HCT116 (cell line): ENCODE results near the gene GPRC5B. TPM values are rescaled to one million over a fixed set of nuclear protein-coding genes. Genes with fewer than 3 reads are reported as not detected.

ENCODE experiments used
- ATAC-seq: fragments of 200-7000 bp; cut with Tn5 transposase; 2 replicates; pipeline ENCODE4 v1.9.1; 2020; ENCODE audit warnings: mild to moderate bottlenecking, moderate library complexity
- BruUV-seq: library from RNA; stranded (reverse); fragments of 400-500 nt; replicated peaks from 2 replicates; lab custom pipeline; 2021; lab: Mats Ljungman, UMichigan
- CTCF ChIA-PET: fragments of 300-600 bp; sonication (Branson Sonifier 250); formaldehyde crosslinking; loops from one replicate; lab custom pipeline; 2021; ENCODE audit warnings: antibody characterized with exemption; lab: Charles Lee
- POLR2A ChIA-PET: fragments of 300-600, 350-600 bp; sonication (Branson Sonifier 250); formaldehyde crosslinking; loops from one replicate; lab custom pipeline; 2021; ENCODE audit warnings: antibody characterized with exemption; lab: Charles Lee
- RAD21 ChIA-PET, 2 experiments: fragments of 300-600 bp; sonication (Branson Sonifier 250); formaldehyde crosslinking; loops; one replicate each; lab custom pipeline; 2023; ENCODE audit warnings: low total read pairs in 2 of 2; ENCODE audit not compliant: uncharacterized antibody in 2 of 2, unreplicated experiment in 2 of 2, low non-redundant PET in 1 of 2; lab: Charles Lee
- DNase-seq: peaks from one replicate; pipeline ENCODE4 v3.0.0-alpha.2; 2010; ENCODE audit warnings: low read depth, low spot score
- H2AFZ ChIP-seq: fragments of 200-600 bp; shearing (Covaris generic), sonication (generic); 2 replicates; pipeline ENCODE4 v1.6.1; 2017; ENCODE audit warnings: low read depth, mixed run types, mixed read lengths, antibody characterized with exemption, low read length; ENCODE audit not compliant: poor library complexity, severe bottlenecking
- H3K27ac ChIP-seq: 2 replicates; pipeline ENCODE4 v1.5.1; 2012; ENCODE audit warnings: low read depth, low read length
- H3K27me3 ChIP-seq: fragments of 200-600 bp; sonication (generic); 2 replicates; pipeline ENCODE4 v1.6.1; 2016; ENCODE audit warnings: mixed run types, low read length, mixed read lengths; ENCODE audit not compliant: insufficient read depth
- H3K36me3 ChIP-seq, 2 experiments: fragments of 200-500 bp in 1 of 2; fragments of 200-600 bp in 1 of 2; sonication (Bioruptor generic) in 1 of 2; sonication (generic) in 1 of 2; 2 replicates each; pipeline versions ENCODE4 v1.5.1 to v1.6.1; 2014 to 2016; ENCODE audit warnings: low read length in 2 of 2, inconsistent platforms in 1 of 2, mixed read lengths in 1 of 2, mixed run types in 1 of 2; ENCODE audit not compliant: insufficient read depth in 2 of 2, control insufficient read depth in 1 of 2
- H3K4me1 ChIP-seq, 2 experiments: fragments of 200-600 bp in 1 of 2; sonication (generic) in 1 of 2; 2 replicates each; pipeline versions ENCODE4 v1.5.1 to v1.6.1; 2012 to 2017; ENCODE audit warnings: low read length in 2 of 2, inconsistent platforms in 1 of 2, mild to moderate bottlenecking in 1 of 2, mixed read lengths in 1 of 2, mixed run types in 1 of 2, moderate library complexity in 1 of 2; ENCODE audit not compliant: insufficient read depth in 2 of 2, control insufficient read depth in 1 of 2
- H3K4me2 ChIP-seq: fragments of 200-600 bp; sonication (generic); 2 replicates; pipeline ENCODE4 v1.6.1; 2017; ENCODE audit warnings: mixed run types, low read length, mixed read lengths
- H3K4me3 ChIP-seq, 2 experiments: fragments of 200-600 bp in 1 of 2; sonication (generic) in 1 of 2; replicated peaks in 1 of 2; 2 replicates each; pipeline ENCODE4 v1.5.1; 2011 to 2016; ENCODE audit warnings: low read length in 2 of 2, control low read depth in 1 of 2, low read depth in 1 of 2, mild to moderate bottlenecking in 1 of 2, mixed read lengths in 1 of 2, mixed run types in 1 of 2
- H3K79me2 ChIP-seq: fragments of 200-600 bp; sonication (generic); 2 replicates; pipeline ENCODE4 v1.6.1; 2017; ENCODE audit warnings: mild to moderate bottlenecking, mixed run types, low read length, moderate library complexity, mixed read lengths; ENCODE audit not compliant: insufficient read depth
- H3K9ac ChIP-seq: fragments of 200-600 bp; sonication (generic); 2 replicates; pipeline ENCODE4 v1.6.1; 2016; ENCODE audit warnings: low read length, mixed read lengths
- H3K9me2 ChIP-seq: fragments of 200-600 bp; sonication (generic), shearing (Covaris generic); 2 replicates; pipeline ENCODE4 v1.6.1; 2017; ENCODE audit warnings: mixed run types, mild to moderate bottlenecking, moderate library complexity; ENCODE audit not compliant: insufficient read depth
- H3K9me3 ChIP-seq, 2 experiments: fragments of 200-500 bp in 1 of 2; fragments of 200-600 bp in 1 of 2; sonication (Bioruptor generic) in 1 of 2; sonication (generic) in 1 of 2; 2 replicates each; pipeline ENCODE4 v1.6.1; 2014 to 2017; ENCODE audit warnings: low read length in 2 of 2, mixed read lengths in 2 of 2, inconsistent platforms in 1 of 2, low read depth in 1 of 2, mild to moderate bottlenecking in 1 of 2, mixed run types in 1 of 2, moderate library complexity in 1 of 2; ENCODE audit not compliant: control insufficient read depth in 1 of 2, insufficient read depth in 1 of 2
- H4K20me1 ChIP-seq: fragments of 200-600 bp; sonication (generic), shearing (Covaris generic); 2 replicates; pipeline ENCODE4 v1.6.1; 2017; ENCODE audit warnings: mixed run types, mild to moderate bottlenecking, moderate library complexity; ENCODE audit not compliant: insufficient read depth
- CBX3 ChIP-seq: IDR thresholded peaks from 2 replicates; pipeline ENCODE4 v1.6.1; 2012; ENCODE audit warnings: low read depth
- EGR1 ChIP-seq: IDR thresholded peaks from 2 replicates; pipeline ENCODE4 v1.6.1; 2012; ENCODE audit warnings: low read depth
- ELF1 ChIP-seq: IDR thresholded peaks from 2 replicates; pipeline ENCODE4 v1.6.1; 2012; ENCODE audit warnings: low read depth, borderline replicate concordance
- EZH2 ChIP-seq: fragments of 200-600 bp; sonication (generic); IDR thresholded peaks from 2 replicates; pipeline ENCODE4 v1.6.1; 2017; ENCODE audit warnings: antibody characterized with exemption, mixed run types
- EZH2phosphoT487 ChIP-seq: fragments of 200-600 bp; IDR thresholded peaks from 2 replicates; pipeline ENCODE4 v1.6.1; 2018; ENCODE audit warnings: antibody characterized with exemption, borderline replicate concordance
- FOSL1 ChIP-seq: IDR thresholded peaks from 2 replicates; pipeline ENCODE4 v1.6.1; 2012; ENCODE audit warnings: low read depth
- JUND ChIP-seq: IDR thresholded peaks from 2 replicates; pipeline ENCODE4 v1.6.1; 2012
- RAD21 ChIP-seq: IDR thresholded peaks from 2 replicates; pipeline ENCODE4 v1.6.1; 2012; ENCODE audit warnings: low read depth, mild to moderate bottlenecking
- SIN3A ChIP-seq: IDR thresholded peaks from 2 replicates; pipeline ENCODE4 v1.6.1; 2012; ENCODE audit warnings: low read depth
- SP1 ChIP-seq: IDR thresholded peaks from 2 replicates; pipeline ENCODE4 v1.6.1; 2012; ENCODE audit warnings: low read depth
- TCF7L2 ChIP-seq: IDR thresholded peaks from 2 replicates; pipeline ENCODE4 v1.7.0; 2011; ENCODE audit warnings: borderline replicate concordance, inconsistent platforms; ENCODE audit not compliant: insufficient read depth, insufficient read length; ENCODE audit errors: extremely low read depth
- intact Hi-C: fragments of 100-400 bp; cut with micrococcal nuclease; formaldehyde crosslinking; loops from 2 replicates; pipeline ENCODE4 v1.10.0; 2022
- total RNA-seq: library from RNA; stranded (reverse); gene quantifications from one replicate; pipeline ENCODE4 v1.2.1, GENCODE V29; 2021; ENCODE audit not compliant: unreplicated experiment
- TF ChIP-seq, protein P1 (sequence below): IDR thresholded peaks from 2 replicates; pipeline ENCODE4 v1.6.1; 2011; ENCODE audit warnings: mild to moderate bottlenecking, low read length, moderate library complexity; ENCODE audit not compliant: insufficient replicate concordance; ENCODE audit errors: extremely low read depth
- TF ChIP-seq, protein P2 (sequence below): IDR thresholded peaks from 2 replicates; pipeline ENCODE4 v1.6.1; 2012
- TF ChIP-seq, protein P3 (sequence below): IDR thresholded peaks from 2 replicates; pipeline ENCODE4 v1.6.1; 2012
- TF ChIP-seq, protein P4 (sequence below): IDR thresholded peaks from 2 replicates; pipeline ENCODE4 v1.6.1; 2012; ENCODE audit warnings: low read depth

Gene GPRC5B
- total RNA-seq, 1 experiment from 2014 or later: 7.2 TPM

DNA sequence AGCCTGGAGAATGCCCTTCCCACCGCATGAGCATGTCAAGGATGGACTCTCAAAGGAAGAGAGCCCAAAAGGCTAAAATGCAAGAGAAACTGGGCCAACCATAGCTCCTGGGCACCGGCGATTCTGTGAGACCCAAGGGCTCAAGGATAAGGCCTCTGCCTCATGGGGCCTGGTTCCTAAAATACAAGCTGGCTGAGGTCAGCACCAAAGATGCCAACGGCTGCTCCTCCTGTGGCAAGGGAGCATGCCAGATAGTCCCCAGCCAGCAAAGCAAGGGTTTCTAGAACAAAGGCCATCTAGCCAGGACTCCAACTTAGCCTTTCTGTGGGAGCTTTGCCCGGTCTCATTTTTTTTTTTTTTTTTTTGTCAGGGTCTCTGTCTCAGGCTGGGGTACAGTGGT lies 20.1 kb downstream of the GPRC5B start:
- Histone ChIP-seq H3K36me3 (no peaks in the 10 kb centered on the region), H3K9ac (no peak overlapping the region), H3K9me3 (no peaks in the 10 kb centered on the region)
- RAD21 ChIA-PET: no interaction called here
- TF ChIP-seq, protein P1, sequence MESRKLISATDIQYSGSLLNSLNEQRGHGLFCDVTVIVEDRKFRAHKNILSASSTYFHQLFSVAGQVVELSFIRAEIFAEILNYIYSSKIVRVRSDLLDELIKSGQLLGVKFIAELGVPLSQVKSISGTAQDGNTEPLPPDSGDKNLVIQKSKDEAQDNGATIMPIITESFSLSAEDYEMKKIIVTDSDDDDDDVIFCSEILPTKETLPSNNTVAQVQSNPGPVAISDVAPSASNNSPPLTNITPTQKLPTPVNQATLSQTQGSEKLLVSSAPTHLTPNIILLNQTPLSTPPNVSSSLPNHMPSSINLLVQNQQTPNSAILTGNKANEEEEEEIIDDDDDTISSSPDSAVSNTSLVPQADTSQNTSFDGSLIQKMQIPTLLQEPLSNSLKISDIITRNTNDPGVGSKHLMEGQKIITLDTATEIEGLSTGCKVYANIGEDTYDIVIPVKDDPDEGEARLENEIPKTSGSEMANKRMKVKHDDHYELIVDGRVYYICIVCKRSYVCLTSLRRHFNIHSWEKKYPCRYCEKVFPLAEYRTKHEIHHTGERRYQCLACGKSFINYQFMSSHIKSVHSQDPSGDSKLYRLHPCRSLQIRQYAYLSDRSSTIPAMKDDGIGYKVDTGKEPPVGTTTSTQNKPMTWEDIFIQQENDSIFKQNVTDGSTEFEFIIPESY: no peak
- TF ChIP-seq SP1: no peak
- TF ChIP-seq SIN3A: no peak
- TF ChIP-seq JUND: no peak
- TF ChIP-seq, protein P2, sequence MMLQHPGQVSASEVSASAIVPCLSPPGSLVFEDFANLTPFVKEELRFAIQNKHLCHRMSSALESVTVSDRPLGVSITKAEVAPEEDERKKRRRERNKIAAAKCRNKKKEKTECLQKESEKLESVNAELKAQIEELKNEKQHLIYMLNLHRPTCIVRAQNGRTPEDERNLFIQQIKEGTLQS: no peak
- TF ChIP-seq, all 23 proteins: peak for 0
- H3K27me3 ChIP-seq: no peaks in the 10 kb centered on the region
- ATAC-seq (no peak), DNase-seq (no peak)
- H3K27ac ChIP-seq: no peak overlapping the region
- POLR2A ChIA-PET: no interaction called here
- H3K4me3 ChIP-seq: no peak overlapping the region
- intact Hi-C loops: no loop called here
- CTCF ChIA-PET: interaction anchor here (2.2 kb wide), 1 partner anchor 281 kb away, joined by 7 read pairs; no protein-coding TSS in a partner anchor
- no peaks in the 10 kb centered on the region for H3K9me2 ChIP-seq
- no peaks in the 10 kb centered on the region for H3K4me1 ChIP-seq
- no peaks in the 10 kb centered on the region for H4K20me1 ChIP-seq
- no peak overlapping the region for H3K4me2 ChIP-seq
- H2AFZ ChIP-seq: no peak overlapping the region
- no peaks in the 10 kb centered on the region for H3K79me2 ChIP-seq
- BruUV-seq: no TSS peak

DNA sequence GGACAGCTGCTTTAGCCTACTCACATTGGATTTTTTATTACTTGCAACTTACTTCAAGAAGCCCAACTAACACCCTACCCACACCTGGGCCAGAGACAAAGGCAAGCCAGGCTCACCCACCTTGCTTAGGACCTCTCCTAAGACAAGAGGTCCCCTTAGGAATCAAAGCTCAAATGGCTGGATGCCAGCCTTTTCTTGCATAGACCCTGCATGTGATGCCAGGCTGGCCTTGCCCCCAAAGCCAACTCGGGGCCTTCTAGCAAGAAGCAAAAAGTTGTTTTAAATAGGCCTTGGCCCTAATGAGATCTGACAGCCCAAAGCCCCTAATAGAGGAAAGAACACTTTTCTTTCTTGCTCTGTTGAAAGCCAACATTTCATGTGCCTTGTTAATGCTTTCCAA lies 20.7 kb downstream of the GPRC5B start:
- ChIA-PET POLR2A (no interaction called here), RAD21 (no interaction called here), CTCF (interaction anchor here (2.2 kb wide), 1 partner anchor 280 kb away, joined by 7 read pairs; no protein-coding TSS in a partner anchor)
- H3K36me3 ChIP-seq: no peaks in the 10 kb centered on the region
- no peaks in the 10 kb centered on the region for H3K9me2 ChIP-seq
- no peaks in the 10 kb centered on the region for H3K27me3 ChIP-seq
- no peak overlapping the region for H2AFZ ChIP-seq
- no peak overlapping the region for H3K4me2 ChIP-seq
- H3K27ac ChIP-seq: no peak overlapping the region
- no peaks in the 10 kb centered on the region for H3K9me3 ChIP-seq
- H3K79me2 ChIP-seq: no peaks in the 10 kb centered on the region
- H3K9ac ChIP-seq: no peak overlapping the region
- no TSS peak for BruUV-seq
- no peaks in the 10 kb centered on the region for H3K4me1 ChIP-seq
- no peak for DNase-seq
- ATAC-seq: no peak
- intact Hi-C loops: no loop called here
- H3K4me3 ChIP-seq: no peak overlapping the region
- no peaks in the 10 kb centered on the region for H4K20me1 ChIP-seq
- TF ChIP-seq, protein P3, sequence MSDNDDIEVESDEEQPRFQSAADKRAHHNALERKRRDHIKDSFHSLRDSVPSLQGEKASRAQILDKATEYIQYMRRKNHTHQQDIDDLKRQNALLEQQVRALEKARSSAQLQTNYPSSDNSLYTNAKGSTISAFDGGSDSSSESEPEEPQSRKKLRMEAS: no peak
- TF ChIP-seq RAD21 (no peak), JUND (no peak), EZH2phosphoT487 (no peak), EGR1 (no peak), FOSL1 (no peak), ELF1 (no peak), CBX3 (no peak), TCF7L2 (no peak), EZH2 (no peak)
- TF ChIP-seq, protein P2: no peak
- TF ChIP-seq, protein P4, sequence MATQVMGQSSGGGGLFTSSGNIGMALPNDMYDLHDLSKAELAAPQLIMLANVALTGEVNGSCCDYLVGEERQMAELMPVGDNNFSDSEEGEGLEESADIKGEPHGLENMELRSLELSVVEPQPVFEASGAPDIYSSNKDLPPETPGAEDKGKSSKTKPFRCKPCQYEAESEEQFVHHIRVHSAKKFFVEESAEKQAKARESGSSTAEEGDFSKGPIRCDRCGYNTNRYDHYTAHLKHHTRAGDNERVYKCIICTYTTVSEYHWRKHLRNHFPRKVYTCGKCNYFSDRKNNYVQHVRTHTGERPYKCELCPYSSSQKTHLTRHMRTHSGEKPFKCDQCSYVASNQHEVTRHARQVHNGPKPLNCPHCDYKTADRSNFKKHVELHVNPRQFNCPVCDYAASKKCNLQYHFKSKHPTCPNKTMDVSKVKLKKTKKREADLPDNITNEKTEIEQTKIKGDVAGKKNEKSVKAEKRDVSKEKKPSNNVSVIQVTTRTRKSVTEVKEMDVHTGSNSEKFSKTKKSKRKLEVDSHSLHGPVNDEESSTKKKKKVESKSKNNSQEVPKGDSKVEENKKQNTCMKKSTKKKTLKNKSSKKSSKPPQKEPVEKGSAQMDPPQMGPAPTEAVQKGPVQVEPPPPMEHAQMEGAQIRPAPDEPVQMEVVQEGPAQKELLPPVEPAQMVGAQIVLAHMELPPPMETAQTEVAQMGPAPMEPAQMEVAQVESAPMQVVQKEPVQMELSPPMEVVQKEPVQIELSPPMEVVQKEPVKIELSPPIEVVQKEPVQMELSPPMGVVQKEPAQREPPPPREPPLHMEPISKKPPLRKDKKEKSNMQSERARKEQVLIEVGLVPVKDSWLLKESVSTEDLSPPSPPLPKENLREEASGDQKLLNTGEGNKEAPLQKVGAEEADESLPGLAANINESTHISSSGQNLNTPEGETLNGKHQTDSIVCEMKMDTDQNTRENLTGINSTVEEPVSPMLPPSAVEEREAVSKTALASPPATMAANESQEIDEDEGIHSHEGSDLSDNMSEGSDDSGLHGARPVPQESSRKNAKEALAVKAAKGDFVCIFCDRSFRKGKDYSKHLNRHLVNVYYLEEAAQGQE: no peak
